NB4 (cell line): ENCODE measurements around the gene TTC33.

ENCODE experiments used
- CTCF ChIP-seq: IDR thresholded peaks from one replicate; pipeline ENCODE4 v1.5.1; 2012; ENCODE audit warnings: low read depth, low read length
- MAX ChIP-seq: IDR thresholded peaks from 2 replicates; pipeline ENCODE4 v1.6.1; 2011; ENCODE audit warnings: low read depth, low read length

GRCh38 chr5:40494631-40495236, 261.0 kb downstream of the TTC33 start:
- TF ChIP-seq CTCF, result no peak
- no peak for TF ChIP-seq MAX
